Frontal cortex (tissue), 4 donors: ENCODE results near the gene FBXW10. TPM values are rescaled to one million over a fixed set of nuclear protein-coding genes. Genes with fewer than 3 reads are reported as not detected.
"Not testable (repeated sequence)": the region's sequence is repeated elsewhere in the genome, so short reads cannot be mapped to it uniquely, and the experiment has no call there.

Experiments
- DNase-seq, 2 donors: peaks; one replicate each; pipeline ENCODE4 v3.0.0; 2012; ENCODE audit warnings: low spot score in 2 of 2
- FAIRE-seq: peaks from 2 replicates; lab custom pipeline; 2012; peaks lifted over from hg19 to GRCh38; lab: Jason Lieb, UNC
- total RNA-seq: library from RNA; depleted of rRNA; stranded (reverse); fragments of >200 nt; gene quantifications from one replicate; pipeline ENCODE4 v1.2.3, GENCODE V29; 2014
- donor health status: control.
- donor health status: control.
- donor health status: control.

FBXW10 gene
- total RNA-seq, 1 donor from 2014 or later = 0.82 TPM

- DNase-seq, FAIRE-seq: not testable (repeated sequence)
Observed at GRCh38 chr17:18746551-18746950, 2.7 kb downstream of the FBXW10 start.

GRCh38 chr17:18747501-18747900 lies 3.6 kb downstream of the FBXW10 start:
- not testable (repeated sequence) for DNase-seq, FAIRE-seq

- not testable (repeated sequence) for DNase-seq, FAIRE-seq
Observed at GRCh38 chr17:18750242-18750641, 6.4 kb downstream of the FBXW10 start.

- not testable (repeated sequence) for DNase-seq, FAIRE-seq
Observed at GRCh38 chr17:18753829-18754409, 10.1 kb downstream of the FBXW10 start.

GRCh38 chr17:18755969-18756368 lies 12.1 kb downstream of the FBXW10 start:
- not testable (repeated sequence) for DNase-seq, FAIRE-seq

GRCh38 chr17:18757368-18758044 lies 13.7 kb downstream of the FBXW10 start:
- not testable (repeated sequence) for DNase-seq, FAIRE-seq

GRCh38 chr17:18758344-18758743 lies 14.5 kb downstream of the FBXW10 start:
- not testable (repeated sequence) for DNase-seq, FAIRE-seq

GRCh38 chr17:18760221-18760620 lies 16.4 kb downstream of the FBXW10 start:
- not testable (repeated sequence) for DNase-seq, FAIRE-seq

- FAIRE-seq, DNase-seq: not testable (repeated sequence)
Observed at GRCh38 chr17:18770572-18770971, 26.7 kb downstream of the FBXW10 start.

GRCh38 chr17:18771066-18771465 lies 27.2 kb downstream of the FBXW10 start:
- not testable (repeated sequence) for DNase-seq, FAIRE-seq

- FAIRE-seq (no peak), DNase-seq (no peak)
Observed at GRCh38 chr17:18772471-18772870, 28.6 kb downstream of the FBXW10 start.

GRCh38 chr17:18780991-18781718 lies 37.3 kb downstream of the FBXW10 start, which contains the start of gene TVP23B:
TSS of gene TVP23B (plus strand) at chr17:18781183. CDS start at chr17:18781294, 111 bp downstream.
- not testable (repeated sequence) for FAIRE-seq
- peak; percentile 42 to 61 for DNase-seq

GRCh38 chr17:18781805-18782204 lies 38.0 kb downstream of the FBXW10 start:
- DNase-seq, FAIRE-seq: not testable (repeated sequence)

GRCh38 chr17:18785933-18786332 lies 42.1 kb downstream of the FBXW10 start:
- not testable (repeated sequence) for FAIRE-seq, DNase-seq

- not testable (repeated sequence) for DNase-seq, FAIRE-seq
Observed at GRCh38 chr17:18786890-18787289, 43.0 kb downstream of the FBXW10 start.

- not testable (repeated sequence) for FAIRE-seq
Observed at GRCh38 chr17:18791402-18791801, 47.5 kb downstream of the FBXW10 start.

GRCh38 chr17:18794841-18795240 lies 51.0 kb downstream of the FBXW10 start:
- not testable (repeated sequence) for FAIRE-seq, DNase-seq

More at GRCh38 chr17:18791402-18791801, 47.5 kb downstream of the FBXW10 start:
- DNase-seq = not testable (repeated sequence)

- FAIRE-seq, DNase-seq: not testable (repeated sequence)
Observed at GRCh38 chr17:18796887-18797286, 53.0 kb downstream of the FBXW10 start.

- FAIRE-seq, DNase-seq: not testable (repeated sequence)
Observed at GRCh38 chr17:18803458-18804245, 59.8 kb downstream of the FBXW10 start.
